SK-N-SH (cell line): ENCODE results near the gene NBEA. TPM values are rescaled to one million over a fixed set of nuclear protein-coding genes. Genes with fewer than 3 reads are reported as not detected.

Experiments used
- CTCF ChIA-PET: fragments of 300-600, 350-600 bp; formaldehyde crosslinking; extraction: SDS; loops from one replicate; lab custom pipeline; 2021; lab: Yijun Ruan, JAX
- POLR2A ChIA-PET: fragments of 350-600 bp; sonication (Branson Sonifier 250); formaldehyde crosslinking; extraction: SDS; loops from one replicate; lab custom pipeline; 2020; ENCODE audit warnings: antibody characterized with exemption, inconsistent platforms; lab: Yijun Ruan, JAX
- DNase-seq: peaks from one replicate; pipeline ENCODE4 v3.0.0; 2012
- H2AFZ ChIP-seq: fragments of 200-600 bp; sonication (generic); 2 replicates; pipeline ENCODE4 v1.8.1; 2016; ENCODE audit warnings: antibody characterized with exemption, mild to moderate bottlenecking, low read depth
- H3F3A ChIP-seq: fragments of 200-600 bp; sonication (generic); replicated peaks from 2 replicates; pipeline ENCODE3; 2016; ENCODE audit warnings: antibody characterized with exemption, mild to moderate bottlenecking; ENCODE audit not compliant: insufficient read depth
- H3K27ac ChIP-seq, 2 experiments: fragments of 200-500 bp in 1 of 2; fragments of 200-600 bp in 1 of 2; sonication (Bioruptor generic) in 1 of 2; sonication (generic), shearing (Covaris generic) in 1 of 2; 2 replicates each; pipeline versions ENCODE4 v1.5.1 to v1.6.1; 2014 to 2016; ENCODE audit warnings: low read depth in 2 of 2, inconsistent platforms in 1 of 2, low read length in 1 of 2, mild to moderate bottlenecking in 1 of 2, mixed read lengths in 1 of 2
- H3K27me3 ChIP-seq: fragments of 200-600 bp; sonication (generic), shearing (Covaris generic); 2 replicates; pipeline ENCODE4 v1.6.1; 2016; ENCODE audit warnings: mixed run types; ENCODE audit not compliant: insufficient read depth
- H3K36me3 ChIP-seq, 2 experiments: fragments of 200-500 bp in 1 of 2; fragments of 200-600 bp in 1 of 2; sonication (Bioruptor generic) in 1 of 2; sonication (generic) in 1 of 2; replicated peaks in 1 of 2; 2 replicates each; pipeline versions ENCODE3 to v1.5.1; 2014 to 2016; ENCODE audit warnings: low read length in 1 of 2, mild to moderate bottlenecking in 1 of 2; ENCODE audit not compliant: insufficient read depth in 2 of 2, control insufficient read depth in 1 of 2
- H3K4me1 ChIP-seq, 2 experiments: fragments of 200-500 bp in 1 of 2; fragments of 200-600 bp in 1 of 2; sonication (Bioruptor generic) in 1 of 2; sonication (generic), shearing (Covaris generic) in 1 of 2; 2 replicates each; pipeline versions ENCODE4 v1.5.1 to v1.6.1; 2014 to 2016; ENCODE audit warnings: low read depth in 1 of 2, low read length in 1 of 2, mixed run types in 1 of 2; ENCODE audit not compliant: insufficient read depth in 2 of 2, control insufficient read depth in 1 of 2
- H3K4me2 ChIP-seq: fragments of 200-600 bp; sonication (generic), shearing (Covaris generic); 2 replicates; pipeline ENCODE4 v1.6.1; 2017; ENCODE audit warnings: mixed run types
- H3K4me3 ChIP-seq, 2 experiments: fragments of 200-500 bp in 1 of 2; fragments of 200-600 bp in 1 of 2; sonication (Bioruptor generic) in 1 of 2; sonication (generic), shearing (Covaris generic) in 1 of 2; 2 replicates each; pipeline versions ENCODE4 v1.5.1 to v1.8.1; 2014 to 2016; ENCODE audit warnings: low read depth in 2 of 2, inconsistent platforms in 1 of 2, low read length in 1 of 2, mild to moderate bottlenecking in 1 of 2, mixed read lengths in 1 of 2, moderate library complexity in 1 of 2
- H3K79me2 ChIP-seq: fragments of 200-600 bp; sonication (generic); 2 replicates; pipeline ENCODE4 v1.8.1; 2017; ENCODE audit warnings: mild to moderate bottlenecking; ENCODE audit not compliant: insufficient read depth
- H3K9ac ChIP-seq: fragments of 200-600 bp; sonication (generic); 2 replicates; pipeline ENCODE4 v1.6.1; 2017; ENCODE audit warnings: mixed run types
- H3K9me2 ChIP-seq: fragments of 200-600 bp; sonication (generic); 2 replicates; pipeline ENCODE4 v1.6.1; 2017; ENCODE audit warnings: mixed run types
- H3K9me3 ChIP-seq: fragments of 200-600 bp; sonication (generic); 2 replicates; pipeline ENCODE4 v1.6.1; 2017; ENCODE audit warnings: mixed run types, mild to moderate bottlenecking, moderate library complexity
- H4K20me1 ChIP-seq: fragments of 200-600 bp; sonication (generic); 2 replicates; pipeline ENCODE4 v1.6.1; 2017; ENCODE audit warnings: mild to moderate bottlenecking, mixed run types; ENCODE audit not compliant: insufficient read depth
- PBX3 ChIP-seq: IDR thresholded peaks from 2 replicates; pipeline ENCODE4; 2012
- POLR2AphosphoS5 ChIP-seq: IDR thresholded peaks from 2 replicates; pipeline ENCODE4 v1.6.1; 2012; ENCODE audit warnings: low read depth, low read length
- REST ChIP-seq: IDR thresholded peaks from 2 replicates; pipeline ENCODE4 v1.6.1; 2012; ENCODE audit warnings: mild to moderate bottlenecking, low read depth, low read length, moderate library complexity
- SIN3A ChIP-seq: IDR thresholded peaks from 2 replicates; pipeline ENCODE4 v1.6.1; 2012; ENCODE audit warnings: low read depth, mild to moderate bottlenecking, low read length, moderate library complexity, borderline replicate concordance
- SMC3 ChIP-seq: IDR thresholded peaks from 2 replicates; pipeline ENCODE4 v1.6.1; 2012; ENCODE audit warnings: low read depth, low read length, improper control_type of control experiment
- WGBS: methylation state at CpG from one replicate; pipeline ENCODE4 v1.1.6; 2017; ENCODE audit warnings: low lambda C conversion rate; 5-methylcytosine and 5-hydroxymethylcytosine counted together
- polyA plus RNA-seq, 3 experiments: library from polyadenylated mRNA; depleted of rRNA; stranded (reverse); fragments of >200 nt; gene quantifications; 2 replicates each; pipeline ENCODE4 v1.2.3, GENCODE V29; 2012
- TF ChIP-seq, protein P1 (sequence below): fragments of 150-350 bp; IDR thresholded peaks from 2 replicates; pipeline ENCODE4 v1.6.1; 2017; ENCODE audit warnings: antibody characterized with exemption, low read length, low read depth, borderline replicate concordance
- TF ChIP-seq, protein P2 (sequence below): IDR thresholded peaks from 2 replicates; pipeline ENCODE4 v1.4.0; 2012; ENCODE audit warnings: low read depth, borderline replicate concordance

NBEA gene
- polyA plus RNA-seq, 1 of the 3 experiments (the other 2 are of a cell fraction): 12.3 TPM

DNA sequence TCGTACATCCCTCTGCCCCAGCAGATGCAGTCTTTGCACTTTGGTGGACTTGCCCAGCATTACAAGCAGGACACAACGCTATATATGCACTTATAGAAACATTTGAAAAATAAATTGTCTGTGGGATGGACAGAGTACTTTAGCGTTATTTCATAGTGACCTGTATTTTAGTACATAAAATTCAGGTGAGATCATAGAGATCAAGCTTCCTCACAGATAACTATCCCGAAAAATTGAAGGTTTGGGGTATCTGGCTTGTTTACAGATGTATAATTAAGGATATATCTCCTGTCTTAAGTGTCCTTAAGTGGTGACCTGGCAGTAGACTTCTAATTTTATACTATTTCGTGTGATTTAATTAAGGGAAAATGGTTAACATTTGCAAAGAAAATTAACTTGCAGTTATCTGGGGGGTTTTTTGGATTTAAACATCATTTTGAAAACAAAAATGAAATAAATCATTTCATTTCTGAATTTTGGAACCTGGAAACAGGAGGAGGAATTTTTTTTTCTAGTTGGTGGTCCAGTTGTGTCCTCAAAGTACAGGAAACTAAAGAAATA, 535.4 kb downstream of the NBEA start (continued):
- no peak for TF ChIP-seq SMC3
- TF ChIP-seq, protein P1, sequence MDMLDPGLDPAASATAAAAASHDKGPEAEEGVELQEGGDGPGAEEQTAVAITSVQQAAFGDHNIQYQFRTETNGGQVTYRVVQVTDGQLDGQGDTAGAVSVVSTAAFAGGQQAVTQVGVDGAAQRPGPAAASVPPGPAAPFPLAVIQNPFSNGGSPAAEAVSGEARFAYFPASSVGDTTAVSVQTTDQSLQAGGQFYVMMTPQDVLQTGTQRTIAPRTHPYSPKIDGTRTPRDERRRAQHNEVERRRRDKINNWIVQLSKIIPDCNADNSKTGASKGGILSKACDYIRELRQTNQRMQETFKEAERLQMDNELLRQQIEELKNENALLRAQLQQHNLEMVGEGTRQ: no peak
- TF ChIP-seq, all 33 proteins: peak for 0

- ChIA-PET CTCF (interaction anchor here (0.6 to 5.7 kb wide), 10 partner anchors 54 to 341 kb away, joined by 3 to 30 read pairs (median 4); no protein-coding TSS in a partner anchor), POLR2A (interaction anchor here (0.7 to 2.9 kb wide), 12 partner anchors 21 to 311 kb away, joined by 3 to 31 read pairs (median 4); no protein-coding TSS in a partner anchor)
- Histone ChIP-seq H3K79me2 (peaks cover 100% of the 10 kb centered on the region), H2AFZ (peak overlapping the region; percentile 75; the same call in 1 of the 2 replicates), H3K27me3 (no peaks in the 10 kb centered on the region), H4K20me1 (no peaks in the 10 kb centered on the region; the same call in 1 of the 2 replicates), H3K4me2 (peak overlapping the region; percentile 82), H3F3A (peaks cover 40% of the 10 kb centered on the region), H3K4me3 (peak overlapping the region; percentile 64 to 82), H3K9ac (peak overlapping the region; percentile 89), H3K36me3 (peaks cover 16 to 18% of the 10 kb centered on the region in 2 experiments), H3K27ac (peak overlapping the region; percentile 93 to 99), H3K9me2 (no peaks in the 10 kb centered on the region), H3K9me3 (no peaks in the 10 kb centered on the region), H3K4me1 (peaks cover 4 to 6% of the 10 kb centered on the region in 2 experiments; a peak in 3 of 4 replicates)
- WGBS: 14% methylated on average over 41 of the region's 51 CpGs
- TF ChIP-seq, protein P2, sequence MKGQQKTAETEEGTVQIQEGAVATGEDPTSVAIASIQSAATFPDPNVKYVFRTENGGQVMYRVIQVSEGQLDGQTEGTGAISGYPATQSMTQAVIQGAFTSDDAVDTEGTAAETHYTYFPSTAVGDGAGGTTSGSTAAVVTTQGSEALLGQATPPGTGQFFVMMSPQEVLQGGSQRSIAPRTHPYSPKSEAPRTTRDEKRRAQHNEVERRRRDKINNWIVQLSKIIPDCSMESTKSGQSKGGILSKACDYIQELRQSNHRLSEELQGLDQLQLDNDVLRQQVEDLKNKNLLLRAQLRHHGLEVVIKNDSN: no peak
- TF ChIP-seq REST: 0 out of 2 replicates have a peak, but pooled peaks have one; percentile 19
- TF ChIP-seq PBX3: no peak
- 0 out of 2 replicates have a peak, but pooled peaks have one; percentile 16 for TF ChIP-seq POLR2AphosphoS5
- TF ChIP-seq SIN3A: no peak
- DNase-seq: peak; percentile 56
Measured at GRCh38 chr13:35478271-35479037, 536.4 kb downstream of the NBEA start.
